Islet precursor cell (in vitro differentiated cells): ENCODE measurements around the gene GTF2IRD1.
A peak's percentile ranks its signal among the peaks of the same experiment; 100 is the strongest.

Experiments
- DNase-seq: peaks from one replicate; pipeline ENCODE4 v3.0.0-alpha.2; 2018

The GTF2IRD1 gene

GRCh38 chr7:74570533-74571156, 116.9 kb downstream of the GTF2IRD1 start:
- DNase-seq: no peak

- DNase-seq: no peak
These were observed 118.7 kb downstream of the GTF2IRD1 start for GRCh38 chr7:74572301-74572979.

- no peak for DNase-seq
These were observed 119.8 kb downstream of the GTF2IRD1 start for GRCh38 chr7:74573512-74573911.

GRCh38 chr7:74575083-74575784, 121.5 kb downstream of the GTF2IRD1 start:
- DNase-seq: no peak

GRCh38 chr7:74575811-74576210, 122.1 kb downstream of the GTF2IRD1 start:
- no peak for DNase-seq

- DNase-seq: peak; percentile 78
These were observed 126.3 kb downstream of the GTF2IRD1 start for GRCh38 chr7:74579800-74580685.

GRCh38 chr7:74581916-74582440, 128.3 kb downstream of the GTF2IRD1 start:
- no peak for DNase-seq

GRCh38 chr7:74582447-74583039, 128.8 kb downstream of the GTF2IRD1 start:
- no peak for DNase-seq

GRCh38 chr7:74583630-74584029, 129.9 kb downstream of the GTF2IRD1 start:
- DNase-seq: no peak

- DNase-seq: no peak
These were observed 130.7 kb downstream of the GTF2IRD1 start for GRCh38 chr7:74584160-74584954.

- no peak for DNase-seq
These were observed 132.1 kb downstream of the GTF2IRD1 start for GRCh38 chr7:74585844-74586243.

GRCh38 chr7:74586258-74587175, 132.8 kb downstream of the GTF2IRD1 start:
- DNase-seq: no peak

- peak; percentile 94 for DNase-seq
These were observed 133.9 kb downstream of the GTF2IRD1 start for GRCh38 chr7:74587435-74588126.

GRCh38 chr7:74590813-74591212, 137.1 kb downstream of the GTF2IRD1 start:
- DNase-seq: no peak

- no peak for DNase-seq
These were observed 144.9 kb downstream of the GTF2IRD1 start for GRCh38 chr7:74598558-74598957.

- no peak for DNase-seq
These were observed 145.5 kb downstream of the GTF2IRD1 start for GRCh38 chr7:74599244-74599643.

- DNase-seq: no peak
These were observed 150.8 kb downstream of the GTF2IRD1 start for GRCh38 chr7:74604326-74605020.

GRCh38 chr7:74606101-74606908, 152.6 kb downstream of the GTF2IRD1 start:
- peak; percentile 63 for DNase-seq
